ENCODE measurements around the gene RORB.
"Not testable (repeated sequence)": the region's sequence is repeated elsewhere in the genome, so short reads cannot be mapped to it uniquely, and the experiment has no call there.

The RORB gene

DNA sequence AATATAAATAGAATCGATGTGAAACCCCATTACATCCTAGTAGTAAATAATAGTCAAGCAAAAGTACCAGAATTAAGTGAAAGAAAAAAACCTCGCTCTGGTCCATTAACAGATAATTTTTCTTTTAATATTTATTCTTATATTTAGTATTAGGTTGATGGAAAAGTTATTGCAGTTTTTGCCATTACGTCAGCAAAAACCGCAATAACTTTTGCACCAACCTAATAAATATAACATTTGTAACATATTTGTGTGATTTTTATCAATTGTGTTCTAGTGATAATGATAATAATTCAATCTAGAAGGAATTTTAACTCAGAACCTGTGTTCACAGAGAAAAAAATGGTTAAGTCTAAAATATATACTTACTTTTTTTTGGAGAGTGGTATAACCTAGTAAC is 16.1 kb downstream of the RORB start:
- DNase-seq (ENCODE audit: low read depth, low spot score), result no peak

DNA sequence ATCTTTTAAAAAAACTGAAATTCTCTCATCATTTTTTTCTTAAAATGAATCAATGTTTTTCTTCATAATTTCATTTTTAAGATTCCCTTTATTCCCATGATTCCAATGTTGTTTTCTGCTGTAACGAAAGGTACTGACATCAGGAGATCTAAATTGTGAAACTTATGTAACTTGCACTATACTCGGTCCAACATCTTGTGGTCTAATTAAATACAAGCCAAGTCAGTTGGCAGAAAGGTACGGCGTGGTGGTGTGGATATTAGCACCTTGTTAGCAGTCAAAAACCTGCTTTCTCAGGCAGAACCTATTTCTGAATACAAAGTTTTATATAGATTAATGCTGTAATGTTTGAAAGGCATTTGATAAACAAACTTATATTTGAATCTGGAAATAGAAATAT is 20.1 kb downstream of the RORB start:
- DNase-seq (ENCODE audit: low read depth, low spot score), result no peak

GRCh38 chr9:74519419-74519818 is 22.3 kb downstream of the RORB start:
- DNase-seq (ENCODE audit: low read depth, low spot score), result no peak

DNA sequence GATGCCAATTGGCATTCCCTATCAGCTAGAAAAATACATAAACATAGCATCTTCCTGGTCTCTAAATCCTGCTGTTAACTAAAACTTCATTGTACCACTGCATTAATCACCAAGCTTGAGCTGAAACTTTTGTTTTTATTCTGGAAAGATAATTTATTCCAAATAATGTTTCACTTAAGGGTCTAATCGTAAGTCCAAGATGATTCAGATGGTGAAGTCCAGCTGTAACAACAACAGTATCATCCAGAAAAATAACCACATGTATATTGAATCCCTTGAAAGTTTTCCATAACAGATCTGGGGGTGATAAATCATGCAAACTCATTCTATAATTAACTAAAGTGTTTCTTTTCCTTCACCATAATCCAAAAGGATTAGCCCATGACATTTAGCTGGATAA is 23.9 kb downstream of the RORB start:
- no peak for DNase-seq (ENCODE audit: low read depth, low spot score)

DNA sequence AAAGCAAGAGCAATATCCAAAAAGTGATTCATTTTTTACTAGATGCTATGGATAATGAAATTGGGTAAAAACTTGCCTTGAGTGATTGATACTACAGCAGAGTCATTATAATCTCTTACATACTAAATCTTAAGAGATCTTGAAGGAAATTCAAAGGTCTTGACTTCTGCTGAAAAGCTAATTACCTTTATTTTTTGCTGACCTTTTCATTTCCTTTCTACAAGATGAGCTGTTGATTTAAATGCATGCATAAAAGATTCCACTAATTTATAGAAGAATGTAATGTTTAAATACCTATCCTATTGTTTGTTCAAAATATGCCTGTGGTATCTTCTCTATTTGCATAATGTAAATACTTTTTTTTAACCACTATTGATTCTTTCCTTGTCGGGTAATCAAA is 27.2 kb downstream of the RORB start:
- DNase-seq (ENCODE audit: low read depth, low spot score), result no peak

GRCh38 chr9:74526215-74526614 is 29.1 kb downstream of the RORB start:
- DNase-seq (ENCODE audit: low read depth, low spot score), result no peak

- no peak for DNase-seq (ENCODE audit: low read depth, low spot score)
These were observed 30.6 kb downstream of the RORB start for GRCh38 chr9:74527718-74528117.

DNA sequence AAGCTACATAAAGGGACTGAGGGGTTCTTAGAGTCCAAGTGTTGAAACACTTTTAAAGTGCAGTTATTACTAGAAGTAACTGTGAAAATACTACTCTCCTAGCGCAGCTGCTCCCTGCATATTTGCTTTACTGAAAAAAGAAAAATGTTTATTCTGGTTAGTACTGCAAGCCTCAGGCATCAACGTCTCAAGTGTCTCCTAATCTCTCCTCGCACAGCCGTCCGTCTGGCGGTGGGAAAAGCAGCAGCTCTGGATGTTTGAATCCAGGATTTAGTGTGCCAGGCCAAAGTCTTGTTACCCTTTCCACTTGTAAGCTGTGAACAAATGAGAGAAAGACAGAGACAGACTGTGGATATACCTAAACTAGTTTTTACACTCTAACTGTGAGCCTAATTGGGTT is 31.1 kb downstream of the RORB start:
- DNase-seq (ENCODE audit: low read depth, low spot score), result no peak

DNA sequence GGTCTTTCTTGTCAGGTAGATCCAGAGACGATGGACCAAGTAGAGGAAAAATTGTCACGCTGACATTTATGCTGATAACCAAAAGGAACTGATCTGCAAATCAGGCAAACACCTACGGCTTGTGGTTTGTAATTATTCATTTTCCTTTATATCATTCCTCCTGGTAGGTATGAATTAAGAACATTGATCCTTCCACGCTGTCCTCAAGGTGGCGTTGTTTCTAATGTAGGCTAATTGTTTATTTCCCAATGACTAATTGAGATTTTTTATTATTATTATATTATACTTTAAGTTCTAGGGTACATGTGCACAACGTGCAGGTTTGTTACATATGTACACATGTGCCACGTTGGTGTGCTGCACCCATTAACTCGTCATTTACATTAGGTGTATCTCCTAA is 33.3 kb downstream of the RORB start:
- not testable (repeated sequence) for DNase-seq (ENCODE audit: low read depth, low spot score)

GRCh38 chr9:74533253-74533652 is 36.1 kb downstream of the RORB start:
- no peak for DNase-seq (ENCODE audit: low read depth, low spot score)

GRCh38 chr9:74534841-74535240 is 37.7 kb downstream of the RORB start:
- DNase-seq (ENCODE audit: low read depth, low spot score), result no peak

DNA sequence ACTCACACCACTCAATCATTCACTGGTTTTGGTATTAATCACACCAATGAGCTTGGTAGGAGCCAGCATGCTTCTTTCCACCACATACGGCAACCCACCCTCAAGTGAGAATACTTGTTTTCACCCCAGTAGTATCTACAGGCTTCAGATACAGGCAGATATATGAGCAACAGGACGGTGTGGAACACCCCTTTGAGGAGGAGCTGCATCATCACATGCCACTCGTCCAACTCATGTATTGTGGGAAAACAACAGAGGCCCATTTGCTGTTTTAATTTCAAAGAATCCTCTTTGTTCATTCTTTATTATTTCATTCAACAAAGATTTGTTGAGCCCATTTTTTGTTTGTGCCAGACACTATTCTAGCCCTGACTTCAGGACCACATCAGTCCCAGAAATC is 46.0 kb downstream of the RORB start:
- no peak for DNase-seq (ENCODE audit: low read depth, low spot score)

DNA sequence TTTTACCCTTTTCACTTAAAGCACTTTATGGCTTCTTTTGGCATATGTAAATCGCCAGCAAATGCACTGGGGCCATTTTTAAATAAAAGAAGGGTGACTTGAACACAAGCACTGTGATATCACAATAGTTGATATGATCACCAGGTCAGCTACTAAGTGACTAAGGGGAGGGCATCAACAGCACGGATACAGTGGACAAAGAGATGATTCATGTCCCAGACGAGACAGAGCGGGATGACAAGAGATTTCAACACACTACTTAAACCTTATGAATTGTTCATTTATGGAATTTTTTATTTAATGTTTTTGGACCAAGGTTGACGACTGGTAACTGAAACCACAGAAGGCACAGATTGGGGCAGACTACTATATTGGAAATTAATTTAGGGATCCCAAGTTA is 54.1 kb downstream of the RORB start:
- DNase-seq (ENCODE audit: low read depth, low spot score), result no peak

- no peak for DNase-seq (ENCODE audit: low read depth, low spot score)
These were observed 57.8 kb downstream of the RORB start for GRCh38 chr9:74554751-74555419.

DNA sequence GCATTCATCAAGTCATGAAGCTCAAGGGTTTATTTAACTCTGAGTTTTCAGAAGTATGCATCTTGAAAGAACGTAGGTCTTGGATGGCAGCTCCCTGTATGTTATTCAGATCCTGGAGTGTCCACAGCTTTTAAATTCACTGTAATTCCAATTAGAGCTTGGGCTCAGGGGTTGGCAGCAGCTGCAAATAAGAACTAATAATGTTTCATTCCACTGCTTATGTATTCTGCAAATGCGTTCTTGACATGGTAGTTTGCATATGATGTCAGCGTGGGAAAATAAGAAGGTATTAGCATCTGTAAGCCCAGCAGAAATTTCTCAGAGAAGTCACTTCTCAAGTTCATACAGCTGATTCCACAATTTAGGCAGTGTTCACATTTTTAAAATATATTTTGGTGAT is 58.4 kb downstream of the RORB start:
- DNase-seq (ENCODE audit: low read depth, low spot score), result no peak

- no peak for DNase-seq (ENCODE audit: low read depth, low spot score)
These were observed 59.5 kb downstream of the RORB start for GRCh38 chr9:74556685-74557084.

GRCh38 chr9:74557571-74557970 is 60.4 kb downstream of the RORB start:
- DNase-seq (ENCODE audit: low read depth, low spot score), result no peak

GRCh38 chr9:74562611-74563010 is 65.5 kb downstream of the RORB start:
- DNase-seq (ENCODE audit: low read depth, low spot score), result no peak

- DNase-seq (ENCODE audit: low read depth, low spot score), result peak; percentile 2
These were observed 73.9 kb downstream of the RORB start for GRCh38 chr9:74570879-74571512.

DNA sequence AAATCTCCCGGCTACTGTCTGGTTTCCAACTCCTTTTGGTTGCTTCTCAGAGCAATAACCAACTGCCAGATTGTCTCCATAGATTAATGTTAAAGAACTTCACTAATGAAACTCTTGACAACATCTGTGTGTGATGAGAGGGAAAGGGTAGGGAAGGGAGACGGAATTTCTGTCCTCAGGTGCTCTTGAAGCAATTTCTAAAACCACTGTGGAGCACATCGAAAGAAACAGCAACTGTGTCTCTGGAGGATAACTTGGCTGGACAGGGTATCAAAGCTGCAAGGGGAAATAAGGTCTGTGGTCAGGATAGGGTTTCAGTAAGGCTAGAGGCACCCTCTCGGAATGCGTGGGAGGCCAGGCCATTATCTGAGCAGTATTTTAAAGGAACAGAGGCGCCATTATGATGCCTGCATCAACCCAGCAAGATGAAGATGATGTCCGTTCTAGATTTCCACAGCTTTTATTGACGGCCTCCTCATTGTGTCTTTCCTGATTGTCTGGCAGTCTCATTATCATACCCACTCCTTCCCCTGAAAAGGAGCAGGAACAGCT is 76.6 kb downstream of the RORB start:
- DNase-seq (ENCODE audit: low read depth, low spot score), result no peak

DNA sequence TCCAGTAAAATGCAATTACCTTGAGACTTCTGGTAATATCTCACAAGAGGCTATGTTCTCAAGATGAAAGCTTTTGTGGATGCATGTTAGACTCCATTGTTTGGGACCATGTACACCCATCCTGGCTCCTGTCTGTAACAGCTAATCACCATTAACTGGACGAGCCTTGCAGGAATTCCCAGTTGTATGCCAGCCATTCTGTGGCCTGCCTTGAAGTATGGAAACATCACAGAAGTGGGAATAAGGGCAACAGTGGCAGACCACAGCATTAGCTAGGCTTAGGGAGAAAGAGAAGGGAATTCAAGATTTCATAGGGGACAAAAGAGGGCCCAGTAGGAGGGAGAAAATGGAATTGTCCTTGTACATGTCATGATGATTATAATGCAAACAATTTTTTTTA is 79.0 kb downstream of the RORB start:
- DNase-seq (ENCODE audit: low read depth, low spot score), result no peak

DNA sequence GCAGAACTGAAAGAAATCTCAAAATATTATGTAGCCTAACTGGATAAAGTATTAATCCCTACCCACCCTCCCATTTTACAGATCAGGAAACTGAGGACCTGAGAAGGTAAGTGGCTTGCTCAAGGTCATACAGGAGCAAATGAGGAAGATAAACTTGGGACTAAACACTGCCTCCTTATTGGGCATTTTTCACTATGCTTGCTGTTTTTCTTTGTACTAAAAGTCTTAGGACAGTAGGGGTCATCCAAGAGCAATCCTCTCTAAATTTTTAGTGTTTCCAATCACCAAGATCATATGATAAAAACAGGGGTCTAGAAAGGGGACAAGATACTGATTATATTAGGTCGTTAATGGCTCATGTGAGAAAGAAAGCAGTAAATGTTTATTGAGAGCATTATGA is 80.8 kb downstream of the RORB start:
- DNase-seq (ENCODE audit: low read depth, low spot score), result no peak

GRCh38 chr9:74589576-74589975 is 92.4 kb downstream of the RORB start:
- no peak for DNase-seq (ENCODE audit: low read depth, low spot score)
